Kidney epithelial cell (primary cell): ENCODE data around the gene RAP1GAP2. TPM values are rescaled to one million over a fixed set of nuclear protein-coding genes. Genes with fewer than 3 reads are reported as not detected.
"Not testable (repeated sequence)": the region's sequence is repeated elsewhere in the genome, so short reads cannot be mapped to it uniquely, and the experiment has no call there.

Experiments used
- DNase-seq: peaks from one replicate; pipeline ENCODE4 v3.0.0-alpha.2; 2010; ENCODE audit warnings: low read depth
- H3K27me3 ChIP-seq: 2 replicates; pipeline ENCODE4 v1.6.0; 2011; ENCODE audit warnings: low read length; ENCODE audit not compliant: control insufficient read depth, insufficient read depth
- H3K36me3 ChIP-seq: 2 replicates; pipeline ENCODE4 v1.5.1; 2011; ENCODE audit warnings: low read length; ENCODE audit not compliant: control insufficient read depth, insufficient read depth
- H3K4me3 ChIP-seq: 2 replicates; pipeline ENCODE4 v1.5.1; 2011; ENCODE audit warnings: low read depth, mild to moderate bottlenecking, control low read depth, low read length
- total RNA-seq: library from RNA; depleted of rRNA; stranded (reverse); fragments of >200 nt; gene quantifications from 2 replicates; pipeline ENCODE4 v1.2.3, GENCODE V29; 2015
- TF ChIP-seq, protein P1 (sequence below): IDR thresholded peaks from 2 replicates; pipeline ENCODE4 v1.5.1; 2011; ENCODE audit warnings: mild to moderate bottlenecking, moderate library complexity, low read length, control low read depth, inconsistent platforms; ENCODE audit not compliant: insufficient read depth, poor library complexity, severe bottlenecking

Gene RAP1GAP2
- total RNA-seq, 1 donor from 2014 or later = 51.6 TPM

- Histone ChIP-seq H3K27me3 (no peaks in the 10 kb centered on the region), H3K36me3 (no peaks in the 10 kb centered on the region), H3K4me3 (no peak overlapping the region)
- TF ChIP-seq, protein P1, sequence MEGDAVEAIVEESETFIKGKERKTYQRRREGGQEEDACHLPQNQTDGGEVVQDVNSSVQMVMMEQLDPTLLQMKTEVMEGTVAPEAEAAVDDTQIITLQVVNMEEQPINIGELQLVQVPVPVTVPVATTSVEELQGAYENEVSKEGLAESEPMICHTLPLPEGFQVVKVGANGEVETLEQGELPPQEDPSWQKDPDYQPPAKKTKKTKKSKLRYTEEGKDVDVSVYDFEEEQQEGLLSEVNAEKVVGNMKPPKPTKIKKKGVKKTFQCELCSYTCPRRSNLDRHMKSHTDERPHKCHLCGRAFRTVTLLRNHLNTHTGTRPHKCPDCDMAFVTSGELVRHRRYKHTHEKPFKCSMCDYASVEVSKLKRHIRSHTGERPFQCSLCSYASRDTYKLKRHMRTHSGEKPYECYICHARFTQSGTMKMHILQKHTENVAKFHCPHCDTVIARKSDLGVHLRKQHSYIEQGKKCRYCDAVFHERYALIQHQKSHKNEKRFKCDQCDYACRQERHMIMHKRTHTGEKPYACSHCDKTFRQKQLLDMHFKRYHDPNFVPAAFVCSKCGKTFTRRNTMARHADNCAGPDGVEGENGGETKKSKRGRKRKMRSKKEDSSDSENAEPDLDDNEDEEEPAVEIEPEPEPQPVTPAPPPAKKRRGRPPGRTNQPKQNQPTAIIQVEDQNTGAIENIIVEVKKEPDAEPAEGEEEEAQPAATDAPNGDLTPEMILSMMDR = no peak
- no peak for DNase-seq
Observed at GRCh38 chr17:2883544-2884213, 87.4 kb downstream of the RAP1GAP2 start.

GRCh38 chr17:2885733-2886132, 89.5 kb downstream of the RAP1GAP2 start:
- TF ChIP-seq, protein P1 = no peak
- no peak overlapping the region for H3K4me3 ChIP-seq
- DNase-seq = no peak
- H3K36me3 ChIP-seq = no peaks in the 10 kb centered on the region
- no peaks in the 10 kb centered on the region for H3K27me3 ChIP-seq

- TF ChIP-seq, protein P1 = no peak
- Histone ChIP-seq H3K27me3 (no peaks in the 10 kb centered on the region), H3K4me3 (no peak overlapping the region), H3K36me3 (no peaks in the 10 kb centered on the region)
- no peak for DNase-seq
Observed at GRCh38 chr17:2888326-2888725, 92.1 kb downstream of the RAP1GAP2 start.

GRCh38 chr17:2889256-2889655, 93.0 kb downstream of the RAP1GAP2 start:
- no peak for DNase-seq
- Histone ChIP-seq H3K4me3 (no peak overlapping the region), H3K27me3 (no peaks in the 10 kb centered on the region), H3K36me3 (no peaks in the 10 kb centered on the region)
- TF ChIP-seq, protein P1 = no peak

DNA sequence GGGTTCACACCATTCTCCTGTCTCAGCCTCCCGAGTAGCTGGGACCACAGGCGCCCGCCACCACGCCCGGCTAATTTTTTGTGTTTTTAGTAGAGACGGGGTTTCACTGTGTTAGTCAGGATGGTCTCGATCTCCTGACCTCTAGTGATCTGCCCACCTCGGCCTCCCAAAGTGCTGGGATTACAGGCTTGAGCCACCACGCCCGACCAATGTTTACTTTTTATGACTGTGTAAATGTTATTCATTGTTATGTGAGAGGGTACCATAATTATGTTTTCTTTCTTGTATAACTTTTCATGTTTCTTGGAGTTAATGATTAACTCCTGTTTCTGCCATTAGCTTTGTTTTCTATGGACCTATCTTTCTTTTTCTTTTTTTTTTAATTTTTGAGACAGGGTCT, 94.5 kb downstream of the RAP1GAP2 start:
- not testable (repeated sequence) for H3K4me3 ChIP-seq, DNase-seq, H3K27me3 ChIP-seq, H3K36me3 ChIP-seq

GRCh38 chr17:2892305-2892971, 96.2 kb downstream of the RAP1GAP2 start:
- no peak overlapping the region for H3K4me3 ChIP-seq
- no peaks in the 10 kb centered on the region for H3K27me3 ChIP-seq
- DNase-seq = peak; percentile 97
- TF ChIP-seq, protein P1 = no peak
- H3K36me3 ChIP-seq = no peaks in the 10 kb centered on the region
